HG03521 (cell line): ENCODE results near the gene SFN.
"Not testable (repeated sequence)": the region's sequence is repeated elsewhere in the genome, so short reads cannot be mapped to it uniquely, and the experiment has no call there.

ENCODE experiments used
- ATAC-seq: cut with Tn5 transposase; IDR thresholded peaks from one replicate; pipeline ENCODE4 v1.9.1; 2021; ENCODE audit warnings: mild to moderate bottlenecking, moderate library complexity; ENCODE audit not compliant: unreplicated experiment

The SFN gene

GRCh38 chr1:26862781-26863684, at the start of gene SFN:
SFN (plus strand) TSS chr1:26863149; CDS start chr1:26863213, 64 bp downstream.
- ATAC-seq, result no peak

GRCh38 chr1:26814377-26814776, 48.6 kb upstream of the SFN start:
- ATAC-seq, result no peak

- ATAC-seq, result no peak
These were observed 48.1 kb upstream of the SFN start for GRCh38 chr1:26814893-26815292.

- no peak for ATAC-seq
These were observed 42.1 kb upstream of the SFN start for GRCh38 chr1:26820784-26821269.

DNA sequence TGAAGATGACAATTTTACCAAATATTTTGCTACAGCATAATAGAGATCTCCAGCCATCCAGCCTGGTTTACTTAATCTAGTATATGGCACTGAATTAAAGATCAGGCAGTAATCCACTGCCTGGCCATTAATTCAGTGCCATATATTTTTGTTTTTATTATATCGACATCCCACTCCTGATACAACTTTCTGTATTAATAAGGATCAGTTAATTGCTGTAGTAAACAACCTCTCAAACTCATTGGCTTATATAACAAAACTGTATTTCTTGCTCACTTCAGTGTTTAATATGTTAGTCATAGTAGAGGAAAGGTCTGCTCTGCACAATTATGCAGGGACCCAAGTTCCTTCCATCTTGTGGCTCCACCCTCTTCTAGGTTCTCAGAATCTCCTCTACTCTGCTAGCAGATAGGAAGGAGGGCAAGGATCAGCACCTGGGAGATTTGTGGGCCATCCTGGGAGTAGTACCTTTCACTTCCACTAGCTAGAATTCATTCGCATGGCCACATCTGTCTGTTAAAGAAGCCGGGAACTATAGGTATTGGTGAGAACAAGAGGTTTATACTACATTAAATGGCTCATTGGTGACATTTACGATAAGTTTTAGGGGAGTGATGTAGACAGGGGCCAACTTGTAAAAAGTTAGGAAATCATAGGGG, 40.1 kb upstream of the SFN start:
- no peak for ATAC-seq

GRCh38 chr1:26824731-26825130, 38.2 kb upstream of the SFN start:
- no peak for ATAC-seq

DNA sequence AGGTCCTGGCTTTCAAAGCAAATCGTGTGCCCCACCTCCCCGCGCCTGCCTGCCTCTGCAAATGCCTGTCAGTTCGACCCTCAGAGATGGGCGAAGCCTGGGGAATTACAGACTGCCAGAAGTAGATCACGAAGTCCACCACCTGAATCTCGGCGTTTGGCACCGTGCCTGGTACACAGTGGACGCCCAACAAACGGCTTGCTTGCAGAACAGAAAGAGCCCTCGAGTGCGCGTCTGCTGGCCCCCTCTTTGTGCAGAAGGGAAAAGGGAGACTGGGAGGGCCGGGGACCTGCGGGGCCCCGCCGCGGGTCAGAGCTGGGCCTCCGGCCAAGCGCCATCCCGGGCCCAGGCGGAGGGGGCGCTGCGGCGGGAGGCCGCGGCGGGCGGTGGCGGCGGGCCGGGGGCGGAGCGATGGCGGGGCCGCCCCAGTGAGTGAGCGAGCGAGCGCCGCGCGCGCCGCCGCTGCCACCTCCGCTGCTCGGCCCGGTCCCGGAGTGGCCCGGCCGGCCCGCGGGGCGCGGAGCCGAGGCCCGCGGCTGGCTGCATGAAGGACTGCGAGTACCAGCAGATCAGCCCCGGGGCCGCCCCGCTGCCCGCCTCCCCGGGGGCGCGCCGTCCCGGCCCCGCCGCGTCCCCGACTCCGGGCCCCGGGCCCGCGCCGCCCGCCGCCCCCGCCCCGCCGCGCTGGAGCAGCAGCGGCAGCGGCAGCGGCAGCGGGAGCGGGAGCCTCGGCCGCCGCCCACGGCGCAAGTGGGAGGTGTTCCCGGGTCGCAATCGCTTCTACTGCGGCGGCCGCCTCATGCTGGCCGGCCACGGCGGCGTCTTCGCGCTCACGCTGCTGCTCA, 36.5 kb upstream of the SFN start, which contains the start of gene ZDHHC18:
Gene ZDHHC18, plus strand, starts transcription at position 428 of the 845 bp plus-strand sequence. Its CDS starts 117 bp downstream, at position 545.
- peak; percentile 77 for ATAC-seq

DNA sequence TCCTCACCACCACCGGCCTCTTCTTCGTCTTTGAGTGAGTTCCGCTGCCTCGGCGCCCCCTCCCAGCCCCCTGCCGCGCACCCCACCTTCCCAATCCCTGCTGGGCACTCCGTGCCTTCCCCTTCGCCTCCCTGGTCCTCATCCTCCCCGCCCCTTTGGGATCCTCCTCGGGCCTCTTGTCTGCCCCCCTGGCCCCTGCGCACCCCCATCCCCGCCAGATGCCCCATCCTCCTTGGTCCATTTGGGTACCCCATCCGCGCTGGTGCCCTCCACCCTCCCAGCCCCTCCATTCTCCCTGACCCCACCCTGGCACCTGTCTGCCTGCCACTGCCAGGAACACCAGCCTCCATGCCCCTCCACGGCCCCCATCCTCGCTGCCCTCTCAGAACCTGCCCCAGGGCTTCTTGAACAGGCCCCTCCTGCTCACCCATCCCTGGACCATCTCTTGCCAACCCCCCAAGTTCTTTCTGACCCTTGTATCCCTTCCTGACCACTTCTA, 35.8 kb upstream of the SFN start:
- ATAC-seq, result no peak

GRCh38 chr1:26827663-26828062, 35.3 kb upstream of the SFN start:
- no peak for ATAC-seq

DNA sequence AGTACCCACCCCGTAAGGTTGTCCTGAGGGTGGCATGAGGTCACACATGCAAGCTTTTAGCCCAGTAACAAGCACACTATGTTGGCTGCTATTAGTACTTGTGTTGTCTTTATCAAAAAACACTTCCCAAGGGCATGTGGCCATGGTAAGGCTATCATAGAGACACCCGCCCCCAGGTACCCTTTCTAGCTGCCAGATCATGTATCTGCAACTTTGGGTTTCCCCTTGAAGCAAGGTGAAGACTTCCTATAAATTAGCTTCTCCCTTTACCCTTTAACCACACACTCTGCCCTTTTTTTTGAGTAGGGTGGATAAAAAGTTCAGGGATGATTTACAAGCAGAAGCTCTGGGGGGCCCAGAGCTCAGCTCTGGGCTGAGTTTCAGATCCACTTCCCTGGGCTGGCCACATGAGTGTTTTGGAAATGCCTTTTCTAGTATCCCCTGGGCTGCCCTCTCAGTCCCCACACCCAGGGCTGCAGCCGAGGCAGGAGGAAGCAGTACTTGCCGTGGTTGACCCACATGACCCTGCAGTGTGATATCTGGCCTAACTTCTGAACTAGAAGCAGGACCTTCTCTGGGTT, 34.4 kb upstream of the SFN start:
- ATAC-seq, result no peak

GRCh38 chr1:26829184-26829911, 33.6 kb upstream of the SFN start:
- ATAC-seq, result no peak

- ATAC-seq, result no peak
These were observed 31.9 kb upstream of the SFN start for GRCh38 chr1:26831059-26831458.

- ATAC-seq, result no peak
These were observed 31.3 kb upstream of the SFN start for GRCh38 chr1:26831546-26832248.

DNA sequence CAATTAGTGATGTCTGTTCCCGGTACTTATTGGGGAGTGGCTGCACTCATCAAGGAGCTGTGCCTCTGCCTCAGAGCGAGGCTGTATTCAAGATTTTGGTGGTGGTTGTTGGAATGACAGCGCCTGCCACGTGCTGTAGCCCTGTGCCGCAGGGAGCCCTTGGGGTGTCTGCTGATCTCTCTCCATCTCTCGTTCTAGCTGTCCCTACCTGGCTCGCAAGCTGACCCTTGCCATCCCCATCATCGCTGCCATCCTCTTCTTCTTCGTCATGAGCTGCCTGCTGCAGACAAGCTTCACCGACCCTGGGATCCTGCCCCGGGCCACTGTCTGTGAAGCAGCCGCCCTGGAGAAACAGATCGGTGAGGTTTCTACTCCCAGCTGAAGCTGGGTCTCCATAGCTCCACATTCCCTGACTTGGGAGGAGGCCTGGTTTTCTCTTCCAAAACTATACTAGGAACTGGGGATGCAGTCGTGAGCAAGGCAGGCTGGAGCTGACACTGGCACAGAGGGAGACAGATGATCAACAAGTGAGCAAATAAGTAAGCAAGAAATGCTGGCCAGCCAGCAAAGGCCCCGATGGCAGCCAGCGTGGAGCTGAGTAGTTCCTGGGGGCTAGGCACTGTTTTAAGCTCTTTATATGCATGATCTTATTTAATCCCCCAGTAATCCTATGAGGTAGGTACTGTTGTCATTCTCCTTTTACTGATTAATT, 30.5 kb upstream of the SFN start:
- no peak for ATAC-seq

- ATAC-seq, result peak; percentile 83
These were observed 29.2 kb upstream of the SFN start for GRCh38 chr1:26833432-26834405.

DNA sequence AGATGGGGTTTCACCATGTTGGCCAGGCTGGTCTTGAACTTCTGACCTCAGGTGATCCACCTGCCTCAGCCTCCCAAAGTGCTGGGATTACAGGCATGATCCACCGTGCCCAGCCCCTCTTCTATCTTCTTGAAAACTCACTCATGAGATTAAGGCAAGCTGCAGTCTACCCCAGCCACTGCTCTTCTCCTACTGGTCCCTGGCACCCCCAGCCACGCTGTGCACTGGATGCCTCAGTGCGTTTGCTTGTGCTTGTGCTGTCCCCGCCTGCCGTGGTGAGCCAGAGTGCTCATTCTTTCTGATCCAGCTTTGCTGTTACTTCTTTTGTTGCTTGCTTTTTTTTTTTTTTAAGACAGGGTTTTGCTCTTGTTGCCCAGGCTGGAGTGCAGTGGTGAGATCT, 25.3 kb upstream of the SFN start:
- ATAC-seq, result not testable (repeated sequence)
